ENCODE data around the gene PARD6B. TPM values are rescaled to one million over a fixed set of nuclear protein-coding genes. Genes with fewer than 3 reads are reported as not detected.

Gene PARD6B
- total and polyA plus RNA-seq, 2 of the 13 experiments (the other 11 are each of a cell fraction or from before 2014, with no cell fraction given): 6.9 to 22.2 TPM

DNA sequence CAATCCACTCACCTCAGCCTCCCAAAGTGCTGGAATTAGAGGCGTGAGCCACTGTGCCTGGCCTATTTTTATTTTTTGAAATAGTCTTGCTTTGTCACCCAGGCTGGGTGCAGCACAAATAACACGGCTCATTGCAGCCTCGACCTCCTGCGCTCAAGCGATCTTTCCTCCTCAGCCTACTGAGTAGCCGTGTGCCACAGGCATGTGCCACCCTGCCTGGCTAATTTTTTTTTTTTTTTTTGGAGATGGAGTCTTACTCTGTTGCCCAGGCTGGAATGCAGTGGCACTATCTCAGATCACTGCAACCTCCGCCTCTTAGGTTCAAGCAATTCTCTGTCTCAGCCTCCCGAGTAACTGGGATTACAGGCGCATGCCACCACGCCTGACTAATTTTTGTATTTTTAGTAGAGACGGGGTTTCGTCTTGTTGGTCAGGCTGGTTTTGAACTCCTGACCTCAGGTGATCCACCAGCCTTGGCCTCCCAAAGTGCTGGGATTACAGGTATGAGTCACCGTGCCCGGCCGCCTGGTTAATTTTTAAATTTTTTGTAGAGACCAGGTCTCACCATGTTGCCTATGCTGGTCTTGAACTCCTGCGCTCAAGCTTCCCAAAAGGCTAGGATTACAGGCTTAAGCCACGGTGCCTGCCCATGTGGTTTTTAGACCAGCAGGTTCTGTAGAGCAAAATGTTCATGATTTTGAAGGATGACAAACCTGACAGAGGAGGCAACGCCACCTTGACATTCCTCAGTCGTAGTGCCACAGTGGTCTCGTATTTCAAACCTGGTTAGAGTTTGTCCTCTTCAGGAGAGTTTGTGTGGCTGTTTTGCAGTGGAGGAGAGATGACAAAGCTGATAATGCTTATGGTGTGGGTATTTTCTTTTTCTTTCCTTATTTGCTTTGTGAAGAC is 32.4 kb downstream of the PARD6B start (continued):
- TF ChIP-seq, protein P1, sequence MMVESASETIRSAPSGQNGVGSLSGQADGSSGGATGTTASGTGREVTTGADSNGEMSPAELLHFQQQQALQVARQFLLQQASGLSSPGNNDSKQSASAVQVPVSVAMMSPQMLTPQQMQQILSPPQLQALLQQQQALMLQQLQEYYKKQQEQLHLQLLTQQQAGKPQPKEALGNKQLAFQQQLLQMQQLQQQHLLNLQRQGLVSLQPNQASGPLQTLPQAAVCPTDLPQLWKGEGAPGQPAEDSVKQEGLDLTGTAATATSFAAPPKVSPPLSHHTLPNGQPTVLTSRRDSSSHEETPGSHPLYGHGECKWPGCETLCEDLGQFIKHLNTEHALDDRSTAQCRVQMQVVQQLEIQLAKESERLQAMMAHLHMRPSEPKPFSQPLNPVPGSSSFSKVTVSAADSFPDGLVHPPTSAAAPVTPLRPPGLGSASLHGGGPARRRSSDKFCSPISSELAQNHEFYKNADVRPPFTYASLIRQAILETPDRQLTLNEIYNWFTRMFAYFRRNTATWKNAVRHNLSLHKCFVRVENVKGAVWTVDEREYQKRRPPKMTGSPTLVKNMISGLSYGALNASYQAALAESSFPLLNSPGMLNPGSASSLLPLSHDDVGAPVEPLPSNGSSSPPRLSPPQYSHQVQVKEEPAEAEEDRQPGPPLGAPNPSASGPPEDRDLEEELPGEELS (CRISPR knock-in tag; IDR thresholded peaks at IDR 0.05): peak; percentile 58
- TF ChIP-seq, protein P2, sequence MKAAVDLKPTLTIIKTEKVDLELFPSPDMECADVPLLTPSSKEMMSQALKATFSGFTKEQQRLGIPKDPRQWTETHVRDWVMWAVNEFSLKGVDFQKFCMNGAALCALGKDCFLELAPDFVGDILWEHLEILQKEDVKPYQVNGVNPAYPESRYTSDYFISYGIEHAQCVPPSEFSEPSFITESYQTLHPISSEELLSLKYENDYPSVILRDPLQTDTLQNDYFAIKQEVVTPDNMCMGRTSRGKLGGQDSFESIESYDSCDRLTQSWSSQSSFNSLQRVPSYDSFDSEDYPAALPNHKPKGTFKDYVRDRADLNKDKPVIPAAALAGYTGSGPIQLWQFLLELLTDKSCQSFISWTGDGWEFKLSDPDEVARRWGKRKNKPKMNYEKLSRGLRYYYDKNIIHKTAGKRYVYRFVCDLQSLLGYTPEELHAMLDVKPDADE (CRISPR knock-in tag; IDR thresholded peaks at IDR 0.05): 0 out of 2 replicates have a peak, but pooled peaks have one; percentile 22
- TF ChIP-seq TP53 (CRISPR knock-in tag; conservative IDR thresholded peaks at IDR 0.05) (0 out of 2 replicates have a peak, but pooled peaks have one; percentile 51), ETV5 (CRISPR knock-in tag; IDR thresholded peaks at IDR 0.05; ENCODE audit: borderline replicate concordance) (peak; percentile 19), ZSCAN21 (CRISPR knock-in tag; IDR thresholded peaks at IDR 0.05; ENCODE audit: borderline replicate concordance) (peak; percentile 83; the same call in 1 of the 2 replicates), ZNF451 (CRISPR knock-in tag; IDR thresholded peaks at IDR 0.05) (peak; percentile 79; the same call in 1 of the 2 replicates), PHF21A (CRISPR knock-in tag; IDR thresholded peaks at IDR 0.05) (peak; percentile 78), ADNP (CRISPR knock-in tag; IDR thresholded peaks at IDR 0.05) (peak; percentile 73; the same call in 1 of the 2 replicates), HIVEP1 (CRISPR knock-in tag; IDR thresholded peaks at IDR 0.05) (peak; percentile 69; the same call in 1 of the 2 replicates), TOE1 (CRISPR knock-in tag; IDR thresholded peaks at IDR 0.05) (0 out of 2 replicates have a peak, but pooled peaks have one; percentile 29), MED8 (CRISPR knock-in tag; IDR thresholded peaks at IDR 0.05; ENCODE audit: insufficient replicate concordance) (peak; percentile 33), PHF5A (CRISPR knock-in tag; IDR thresholded peaks at IDR 0.05; ENCODE audit: low read depth, unreplicated experiment) (peak; percentile 44)
- TF ChIP-seq, protein P3, sequence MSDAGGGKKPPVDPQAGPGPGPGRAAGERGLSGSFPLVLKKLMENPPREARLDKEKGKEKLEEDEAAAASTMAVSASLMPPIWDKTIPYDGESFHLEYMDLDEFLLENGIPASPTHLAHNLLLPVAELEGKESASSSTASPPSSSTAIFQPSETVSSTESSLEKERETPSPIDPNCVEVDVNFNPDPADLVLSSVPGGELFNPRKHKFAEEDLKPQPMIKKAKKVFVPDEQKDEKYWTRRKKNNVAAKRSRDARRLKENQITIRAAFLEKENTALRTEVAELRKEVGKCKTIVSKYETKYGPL (CRISPR knock-in tag; IDR thresholded peaks at IDR 0.05): 0 out of 2 replicates have a peak, but pooled peaks have one; percentile 41
- TF ChIP-seq, protein P4, sequence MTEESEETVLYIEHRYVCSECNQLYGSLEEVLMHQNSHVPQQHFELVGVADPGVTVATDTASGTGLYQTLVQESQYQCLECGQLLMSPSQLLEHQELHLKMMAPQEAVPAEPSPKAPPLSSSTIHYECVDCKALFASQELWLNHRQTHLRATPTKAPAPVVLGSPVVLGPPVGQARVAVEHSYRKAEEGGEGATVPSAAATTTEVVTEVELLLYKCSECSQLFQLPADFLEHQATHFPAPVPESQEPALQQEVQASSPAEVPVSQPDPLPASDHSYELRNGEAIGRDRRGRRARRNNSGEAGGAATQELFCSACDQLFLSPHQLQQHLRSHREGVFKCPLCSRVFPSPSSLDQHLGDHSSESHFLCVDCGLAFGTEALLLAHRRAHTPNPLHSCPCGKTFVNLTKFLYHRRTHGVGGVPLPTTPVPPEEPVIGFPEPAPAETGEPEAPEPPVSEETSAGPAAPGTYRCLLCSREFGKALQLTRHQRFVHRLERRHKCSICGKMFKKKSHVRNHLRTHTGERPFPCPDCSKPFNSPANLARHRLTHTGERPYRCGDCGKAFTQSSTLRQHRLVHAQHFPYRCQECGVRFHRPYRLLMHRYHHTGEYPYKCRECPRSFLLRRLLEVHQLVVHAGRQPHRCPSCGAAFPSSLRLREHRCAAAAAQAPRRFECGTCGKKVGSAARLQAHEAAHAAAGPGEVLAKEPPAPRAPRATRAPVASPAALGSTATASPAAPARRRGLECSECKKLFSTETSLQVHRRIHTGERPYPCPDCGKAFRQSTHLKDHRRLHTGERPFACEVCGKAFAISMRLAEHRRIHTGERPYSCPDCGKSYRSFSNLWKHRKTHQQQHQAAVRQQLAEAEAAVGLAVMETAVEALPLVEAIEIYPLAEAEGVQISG (CRISPR knock-in tag; IDR thresholded peaks at IDR 0.05): peak; percentile 50; the same call in 1 of the 2 replicates
- TF ChIP-seq, protein P5, sequence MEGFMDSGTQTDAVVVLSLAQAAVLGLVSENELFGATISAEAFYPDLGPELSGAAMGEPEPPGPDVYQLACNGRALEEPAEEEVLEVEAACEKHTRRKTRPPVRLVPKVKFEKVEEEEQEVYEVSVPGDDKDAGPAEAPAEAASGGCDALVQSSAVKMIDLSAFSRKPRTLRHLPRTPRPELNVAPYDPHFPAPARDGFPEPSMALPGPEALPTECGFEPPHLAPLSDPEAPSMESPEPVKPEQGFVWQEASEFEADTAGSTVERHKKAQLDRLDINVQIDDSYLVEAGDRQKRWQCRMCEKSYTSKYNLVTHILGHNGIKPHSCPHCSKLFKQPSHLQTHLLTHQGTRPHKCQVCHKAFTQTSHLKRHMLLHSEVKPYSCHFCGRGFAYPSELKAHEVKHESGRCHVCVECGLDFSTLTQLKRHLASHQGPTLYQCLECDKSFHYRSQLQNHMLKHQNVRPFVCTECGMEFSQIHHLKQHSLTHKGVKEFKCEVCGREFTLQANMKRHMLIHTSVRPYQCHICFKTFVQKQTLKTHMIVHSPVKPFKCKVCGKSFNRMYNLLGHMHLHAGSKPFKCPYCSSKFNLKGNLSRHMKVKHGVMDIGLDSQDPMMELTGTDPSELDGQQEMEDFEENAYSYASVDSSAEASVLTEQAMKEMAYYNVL (CRISPR knock-in tag; IDR thresholded peaks at IDR 0.05; ENCODE audit: borderline replicate concordance): peak; percentile 96

All from HepG2 (cell line).